ENCODE data around the gene DLL3. TPM values are rescaled to one million over a fixed set of nuclear protein-coding genes. Genes with fewer than 3 reads are reported as not detected.

The DLL3 gene
- total RNA-seq, 6 experiments from 2014 or later: not detected

- no peaks in the 10 kb centered on the region for H3K27me3 ChIP-seq
- 71% methylated on average over 7 of the region's 9 CpGs for WGBS (ENCODE audit: insufficient coverage, low coverage, low lambda C conversion rate, missing lambda C conversion rate)
- no peak for DNase-seq
- no peaks in the 10 kb centered on the region for H3K36me3 ChIP-seq
- H3K4me3 ChIP-seq: no peak overlapping the region
- no peaks in the 10 kb centered on the region for H3K9me3 ChIP-seq
- intact Hi-C loops (cut with DNase I): no loop called here
- TF ChIP-seq POLR2A (IDR thresholded peaks at IDR 0.05) (no peak), CTCF (IDR thresholded peaks at IDR 0.05) (no peak)
- H3K27ac ChIP-seq: no peak overlapping the region
- no peak for ATAC-seq
- no peaks in the 10 kb centered on the region for H3K4me1 ChIP-seq
Measured at GRCh38 chr19:39508629-39509028, 9.9 kb downstream of the DLL3 start.

- H3K27ac ChIP-seq: no peak overlapping the region
- intact Hi-C loops (cut with DNase I): no loop called here
- no peak for TF ChIP-seq POLR2A (IDR thresholded peaks at IDR 0.05)
- no peak for ATAC-seq
- H3K9me3 ChIP-seq: no peaks in the 10 kb centered on the region
- H3K27me3 ChIP-seq: no peaks in the 10 kb centered on the region
- no peaks in the 10 kb centered on the region for H3K36me3 ChIP-seq
- WGBS (ENCODE audit: insufficient coverage, low coverage, low lambda C conversion rate, missing lambda C conversion rate): 33% methylated on average over 1 of the region's 2 CpGs
- H3K4me3 ChIP-seq: no peak overlapping the region
- H3K4me1 ChIP-seq: no peaks in the 10 kb centered on the region
- DNase-seq: no peak
Measured at GRCh38 chr19:39509233-39509632, 10.5 kb downstream of the DLL3 start.

- no peak for ATAC-seq
- no peaks in the 10 kb centered on the region for H3K27me3 ChIP-seq
- no peak overlapping the region for H3K27ac ChIP-seq
- H3K4me3 ChIP-seq: no peak overlapping the region
- no peaks in the 10 kb centered on the region for H3K9me3 ChIP-seq
- no peak for DNase-seq
- TF ChIP-seq CTCF (IDR thresholded peaks at IDR 0.05) (no peak), POLR2A (IDR thresholded peaks at IDR 0.05) (no peak)
- WGBS (ENCODE audit: insufficient coverage, low coverage, low lambda C conversion rate, missing lambda C conversion rate): 39% methylated on average over 2 of the region's 2 CpGs
- peaks cover 0 to 8% (median 3%) of the 10 kb centered on the region in 4 donors for H3K4me1 ChIP-seq
- intact Hi-C loops (cut with DNase I): no loop called here
- no peaks in the 10 kb centered on the region for H3K36me3 ChIP-seq
Measured at GRCh38 chr19:39512988-39513387, 14.2 kb downstream of the DLL3 start.

- ATAC-seq: peak in 2 of 4 donors; percentile 32 to 33
- TF ChIP-seq CTCF (IDR thresholded peaks at IDR 0.05): no peak
Measured at GRCh38 chr19:39514840-39515550, 16.2 kb downstream of the DLL3 start, which contains the start of gene SELENOV. Gene SELENOV (plus strand): TSS chr19:39515139. CDS start chr19:39515213, 74 bp downstream.

GRCh38 chr19:39515551-39516191 lies 16.9 kb downstream of the DLL3 start:
- Histone ChIP-seq H3K4me1 (peaks cover 0 to 8% (median 3%) of the 10 kb centered on the region in 4 donors), H3K4me3 (peak overlapping the region in 1 of 3 donors; percentile 9), H3K27me3 (no peaks in the 10 kb centered on the region), H3K9me3 (no peaks in the 10 kb centered on the region), H3K36me3 (no peaks in the 10 kb centered on the region), H3K27ac (no peak overlapping the region)
- ATAC-seq (peak in 2 of 4 donors; percentile 6 to 37), DNase-seq (peak in 1 of 3 donors; percentile 3)
- no peak for TF ChIP-seq POLR2A (IDR thresholded peaks at IDR 0.05)
- TF ChIP-seq CTCF (IDR thresholded peaks at IDR 0.05): no peak
- WGBS (ENCODE audit: insufficient coverage, low coverage, low lambda C conversion rate, missing lambda C conversion rate): 18% methylated on average over 2 of the region's 44 CpGs
- intact Hi-C loops (cut with DNase I): no loop called here

More at GRCh38 chr19:39514840-39515550, 16.2 kb downstream of the DLL3 start, which contains the start of gene SELENOV:
- 0% methylated on average over 1 of the region's 56 CpGs for WGBS (ENCODE audit: insufficient coverage, low coverage, low lambda C conversion rate, missing lambda C conversion rate)
- Histone ChIP-seq H3K36me3 (no peaks in the 10 kb centered on the region), H3K4me1 (peaks cover 0 to 8% (median 3%) of the 10 kb centered on the region in 4 donors), H3K4me3 (peak within 1 kb of the TSS in 1 of 3 donors; percentile 9), H3K27ac (no peak within 1 kb of the TSS), H3K27me3 (no peaks in the 10 kb centered on the region), H3K9me3 (no peaks in the 10 kb centered on the region)
- intact Hi-C loops (cut with DNase I): no loop called here
- peak in 1 of 3 donors; percentile 27 for DNase-seq
